Activated CD4-positive, alpha-beta T cell treated with anti-CD3 and anti-CD28 coated beads, Interleukin-2, amount 10 ng/mL, durations not matched to agents 24 days and 14 days (primary cell): ENCODE results near the gene SEMA7A. TPM values are rescaled to one million over a fixed set of nuclear protein-coding genes. Genes with fewer than 3 reads are reported as not detected.
A peak's percentile ranks its signal among the peaks of the same experiment; 100 is the strongest.

Experiments
- DNase-seq: peaks from one replicate; pipeline ENCODE4 v3.0.0; 2022
- H3K27ac Mint-ChIP-seq: one replicate; pipeline ENCODE4 v1.8.0; 2022; ENCODE audit warnings: mild to moderate bottlenecking, mixed read lengths
- H3K27me3 Mint-ChIP-seq: one replicate; pipeline ENCODE4 v1.8.0; 2022; ENCODE audit warnings: mixed read lengths
- H3K36me3 Mint-ChIP-seq: one replicate; pipeline ENCODE4 v1.8.0; 2022; ENCODE audit warnings: low read depth, mild to moderate bottlenecking, mixed read lengths
- H3K4me1 Mint-ChIP-seq: one replicate; pipeline ENCODE4 v1.8.0; 2021; ENCODE audit warnings: mixed read lengths
- H3K4me3 Mint-ChIP-seq: one replicate; pipeline ENCODE4 v1.8.0; 2022; ENCODE audit warnings: mild to moderate bottlenecking, moderate library complexity, mixed read lengths
- H3K9me3 Mint-ChIP-seq: one replicate; pipeline ENCODE4 v1.8.0; 2021; ENCODE audit warnings: mixed read lengths
- intact Hi-C: fragments of 100-400 bp; cut with micrococcal nuclease; formaldehyde crosslinking; loops from one replicate; pipeline ENCODE4 v1.15.1; 2023
- total RNA-seq: library from RNA; stranded (reverse); gene quantifications from 2 replicates; pipeline ENCODE4 v1.2.3, GENCODE V29; 2022

The SEMA7A gene
- total RNA-seq, 1 donor from 2014 or later = 89.6 TPM

GRCh38 chr15:74413350-74414080 is 20.2 kb downstream of the SEMA7A start:
- Mint-ChIP-seq H3K27ac (peak overlapping the region; percentile 45), H3K36me3 (peaks cover 72% of the 10 kb centered on the region), H3K4me1 (peaks cover 26% of the 10 kb centered on the region), H3K4me3 (no peak overlapping the region), H3K9me3 (no peaks in the 10 kb centered on the region), H3K27me3 (no peaks in the 10 kb centered on the region)
- intact Hi-C loops = no loop called here
- DNase-seq = no peak

DNA sequence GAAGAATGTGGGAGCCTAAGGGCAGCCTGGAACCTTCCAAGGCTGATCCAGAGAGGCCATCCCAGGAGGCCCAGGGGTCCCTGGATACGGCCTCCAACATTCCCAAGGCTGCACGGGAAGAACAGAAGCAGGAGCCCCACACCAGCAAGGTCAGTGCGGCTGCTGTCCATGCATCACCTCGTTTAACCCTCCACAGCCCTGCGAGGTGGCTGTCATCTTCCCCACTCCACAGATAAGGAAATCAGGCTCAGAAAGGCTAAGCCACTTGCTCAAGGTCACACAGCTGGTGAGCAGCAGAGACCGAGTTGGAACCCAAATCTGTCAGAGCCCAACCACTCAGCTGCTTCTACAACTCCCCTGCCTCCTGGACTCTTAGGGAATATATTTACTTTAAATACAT is 21.6 kb downstream of the SEMA7A start:
- no peaks in the 10 kb centered on the region for H3K27me3 Mint-ChIP-seq
- DNase-seq = no peak
- peaks cover 69% of the 10 kb centered on the region for H3K36me3 Mint-ChIP-seq
- no peak overlapping the region for H3K27ac Mint-ChIP-seq
- intact Hi-C loops = no loop called here
- no peaks in the 10 kb centered on the region for H3K9me3 Mint-ChIP-seq
- H3K4me1 Mint-ChIP-seq = peaks cover 28% of the 10 kb centered on the region
- no peak overlapping the region for H3K4me3 Mint-ChIP-seq

- H3K4me1 Mint-ChIP-seq = peaks cover 29% of the 10 kb centered on the region
- H3K27me3 Mint-ChIP-seq = no peaks in the 10 kb centered on the region
- H3K9me3 Mint-ChIP-seq = no peaks in the 10 kb centered on the region
- no peak overlapping the region for H3K4me3 Mint-ChIP-seq
- H3K36me3 Mint-ChIP-seq = peaks cover 64% of the 10 kb centered on the region
- intact Hi-C loops = no loop called here
- DNase-seq = no peak
- H3K27ac Mint-ChIP-seq = peak overlapping the region; percentile 20
These were observed 22.1 kb downstream of the SEMA7A start for GRCh38 chr15:74411686-74412085.

DNA sequence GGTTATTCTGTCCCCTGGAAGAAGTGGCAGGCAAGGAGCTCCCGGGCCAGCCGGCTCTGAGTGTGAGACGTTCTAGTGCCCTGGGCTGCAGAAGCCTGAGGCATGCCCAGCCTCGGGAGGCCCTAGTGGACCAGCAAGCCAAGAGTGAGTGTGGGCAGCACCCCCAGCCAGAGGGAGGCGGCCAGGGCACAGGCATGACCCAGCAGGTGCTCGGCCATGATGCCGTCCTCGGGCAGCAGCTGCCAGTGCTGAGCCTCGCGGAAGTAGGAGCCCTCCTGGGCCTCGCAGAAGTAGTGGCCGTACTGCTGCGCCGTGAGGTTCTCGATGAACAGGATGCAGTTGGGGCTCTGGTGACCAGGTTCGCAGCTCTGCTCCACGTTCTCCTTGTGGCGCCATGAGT is 23.3 kb downstream of the SEMA7A start:
- no peak for DNase-seq
- intact Hi-C loops = no loop called here
- Mint-ChIP-seq H3K4me1 (peaks cover 18% of the 10 kb centered on the region), H3K27me3 (no peaks in the 10 kb centered on the region), H3K4me3 (no peak overlapping the region), H3K27ac (no peak overlapping the region), H3K36me3 (peaks cover 59% of the 10 kb centered on the region), H3K9me3 (no peaks in the 10 kb centered on the region)

GRCh38 chr15:74409225-74409624 is 24.5 kb downstream of the SEMA7A start:
- H3K36me3 Mint-ChIP-seq = peaks cover 54% of the 10 kb centered on the region
- H3K4me3 Mint-ChIP-seq = no peak overlapping the region
- intact Hi-C loops = no loop called here
- peaks cover 19% of the 10 kb centered on the region for H3K4me1 Mint-ChIP-seq
- no peak for DNase-seq
- H3K27ac Mint-ChIP-seq = no peak overlapping the region
- H3K9me3 Mint-ChIP-seq = no peaks in the 10 kb centered on the region
- no peaks in the 10 kb centered on the region for H3K27me3 Mint-ChIP-seq

- intact Hi-C loops = no loop called here
- H3K9me3 Mint-ChIP-seq = no peaks in the 10 kb centered on the region
- no peak overlapping the region for H3K4me3 Mint-ChIP-seq
- DNase-seq = no peak
- peaks cover 20% of the 10 kb centered on the region for H3K4me1 Mint-ChIP-seq
- H3K36me3 Mint-ChIP-seq = peaks cover 52% of the 10 kb centered on the region
- H3K27me3 Mint-ChIP-seq = no peaks in the 10 kb centered on the region
- H3K27ac Mint-ChIP-seq = peak overlapping the region; percentile 61
These were observed 24.9 kb downstream of the SEMA7A start for GRCh38 chr15:74408815-74409214.

DNA sequence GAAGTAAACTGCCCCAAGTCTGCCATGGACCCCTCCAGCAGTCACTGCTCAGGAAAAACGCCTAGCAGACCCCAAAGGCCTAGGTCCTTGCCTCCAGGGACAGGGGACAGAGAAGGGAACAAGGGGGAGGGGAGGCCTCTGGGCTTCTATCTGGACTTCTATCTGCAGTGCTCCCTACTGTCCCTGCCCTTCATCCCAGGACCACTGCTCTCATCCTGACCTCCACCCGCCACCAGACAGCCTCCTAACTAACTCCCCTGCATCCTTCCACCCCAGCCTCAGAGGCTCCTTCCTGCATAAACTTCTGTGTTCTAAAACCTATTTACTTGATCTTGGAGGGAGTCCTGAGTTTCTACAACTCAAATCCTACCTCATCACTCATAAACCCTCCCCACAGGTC is 25.4 kb downstream of the SEMA7A start:
- Mint-ChIP-seq H3K4me3 (no peak overlapping the region), H3K27ac (peak overlapping the region; percentile 61), H3K27me3 (no peaks in the 10 kb centered on the region), H3K4me1 (peaks cover 24% of the 10 kb centered on the region), H3K9me3 (no peaks in the 10 kb centered on the region), H3K36me3 (peaks cover 52% of the 10 kb centered on the region)
- no peak for DNase-seq
- intact Hi-C loops = no loop called here

GRCh38 chr15:74406992-74407705 is 26.6 kb downstream of the SEMA7A start:
- intact Hi-C loops = no loop called here
- Mint-ChIP-seq H3K36me3 (peaks cover 41% of the 10 kb centered on the region), H3K27ac (peak overlapping the region; percentile 43), H3K9me3 (no peaks in the 10 kb centered on the region), H3K4me1 (peaks cover 36% of the 10 kb centered on the region), H3K27me3 (no peaks in the 10 kb centered on the region), H3K4me3 (no peak overlapping the region)
- DNase-seq = no peak

DNA sequence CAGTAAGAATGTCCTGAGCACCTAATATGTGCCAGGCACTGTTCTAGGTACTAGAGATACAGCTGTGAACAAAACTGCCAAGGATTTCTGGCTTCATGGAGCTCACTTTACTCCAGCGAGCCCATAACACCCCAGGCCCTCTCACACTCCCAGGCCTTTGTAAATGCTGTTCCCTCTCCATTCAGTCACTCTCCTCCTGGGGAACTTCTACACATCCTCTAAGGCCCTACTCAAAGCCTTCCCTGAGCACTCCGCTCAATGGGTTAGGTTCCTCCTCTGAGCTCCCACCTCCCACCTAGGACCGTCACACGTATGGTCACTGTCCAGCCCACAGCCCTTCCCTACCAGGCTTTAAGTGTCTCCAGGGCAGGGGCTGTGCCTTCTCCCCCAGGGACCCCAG is 27.2 kb downstream of the SEMA7A start:
- peaks cover 40% of the 10 kb centered on the region for H3K4me1 Mint-ChIP-seq
- peaks cover 36% of the 10 kb centered on the region for H3K36me3 Mint-ChIP-seq
- no peak for DNase-seq
- intact Hi-C loops = no loop called here
- no peak overlapping the region for H3K4me3 Mint-ChIP-seq
- H3K27me3 Mint-ChIP-seq = no peaks in the 10 kb centered on the region
- H3K27ac Mint-ChIP-seq = peak overlapping the region; percentile 0
- H3K9me3 Mint-ChIP-seq = no peaks in the 10 kb centered on the region

GRCh38 chr15:74405823-74406222 is 27.9 kb downstream of the SEMA7A start:
- intact Hi-C loops = no loop called here
- Mint-ChIP-seq H3K4me1 (peaks cover 47% of the 10 kb centered on the region), H3K27ac (peak overlapping the region; percentile 12), H3K4me3 (no peak overlapping the region), H3K27me3 (no peaks in the 10 kb centered on the region), H3K36me3 (peaks cover 32% of the 10 kb centered on the region), H3K9me3 (no peaks in the 10 kb centered on the region)
- DNase-seq = no peak

DNA sequence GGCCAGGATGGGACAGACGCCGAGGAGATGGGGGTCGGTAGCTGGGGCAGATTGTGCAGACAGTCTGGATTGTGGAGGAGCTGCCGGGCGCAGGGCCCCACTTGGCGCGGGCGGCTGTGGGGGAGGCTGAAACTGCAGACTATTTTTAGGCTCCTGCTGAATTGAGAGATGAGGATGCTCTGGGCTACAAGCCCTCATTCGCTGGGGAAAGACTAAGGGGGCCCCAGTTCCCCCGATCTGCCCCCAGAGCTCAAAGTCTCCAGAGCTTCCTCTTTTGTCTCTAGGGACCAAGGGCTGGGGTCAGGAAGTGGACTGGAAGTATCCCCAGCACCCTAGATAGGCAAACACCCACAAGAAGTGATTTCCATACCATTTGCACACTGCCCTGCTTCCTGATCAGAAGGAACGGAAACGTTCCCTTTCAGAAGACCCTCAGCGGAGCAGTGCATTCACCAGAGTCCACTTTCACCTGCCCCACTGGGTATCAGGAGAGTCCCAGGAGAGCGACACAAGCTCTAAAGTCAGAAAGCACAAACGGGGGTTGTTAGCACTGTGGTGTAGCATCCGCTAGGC is 29.7 kb downstream of the SEMA7A start:
- H3K4me1 Mint-ChIP-seq = peaks cover 63% of the 10 kb centered on the region
- H3K36me3 Mint-ChIP-seq = peaks cover 25% of the 10 kb centered on the region
- peak overlapping the region; percentile 20 for H3K4me3 Mint-ChIP-seq
- H3K9me3 Mint-ChIP-seq = no peaks in the 10 kb centered on the region
- peak overlapping the region; percentile 79 for H3K27ac Mint-ChIP-seq
- no peak for DNase-seq
- H3K27me3 Mint-ChIP-seq = no peaks in the 10 kb centered on the region
- intact Hi-C loops = loop anchor here (1.0 to 5.0 kb wide), 4 partner anchors 20 to 383 kb away; no protein-coding TSS in a partner anchor

GRCh38 chr15:74403588-74403919 is 30.2 kb downstream of the SEMA7A start:
- peak overlapping the region; percentile 79 for H3K27ac Mint-ChIP-seq
- no peaks in the 10 kb centered on the region for H3K27me3 Mint-ChIP-seq
- H3K4me3 Mint-ChIP-seq = peak overlapping the region; percentile 20
- no peaks in the 10 kb centered on the region for H3K9me3 Mint-ChIP-seq
- peaks cover 21% of the 10 kb centered on the region for H3K36me3 Mint-ChIP-seq
- DNase-seq = no peak
- intact Hi-C loops = loop anchor here (1.0 to 5.0 kb wide), 4 partner anchors 19 to 384 kb away; no protein-coding TSS in a partner anchor
- peaks cover 65% of the 10 kb centered on the region for H3K4me1 Mint-ChIP-seq

DNA sequence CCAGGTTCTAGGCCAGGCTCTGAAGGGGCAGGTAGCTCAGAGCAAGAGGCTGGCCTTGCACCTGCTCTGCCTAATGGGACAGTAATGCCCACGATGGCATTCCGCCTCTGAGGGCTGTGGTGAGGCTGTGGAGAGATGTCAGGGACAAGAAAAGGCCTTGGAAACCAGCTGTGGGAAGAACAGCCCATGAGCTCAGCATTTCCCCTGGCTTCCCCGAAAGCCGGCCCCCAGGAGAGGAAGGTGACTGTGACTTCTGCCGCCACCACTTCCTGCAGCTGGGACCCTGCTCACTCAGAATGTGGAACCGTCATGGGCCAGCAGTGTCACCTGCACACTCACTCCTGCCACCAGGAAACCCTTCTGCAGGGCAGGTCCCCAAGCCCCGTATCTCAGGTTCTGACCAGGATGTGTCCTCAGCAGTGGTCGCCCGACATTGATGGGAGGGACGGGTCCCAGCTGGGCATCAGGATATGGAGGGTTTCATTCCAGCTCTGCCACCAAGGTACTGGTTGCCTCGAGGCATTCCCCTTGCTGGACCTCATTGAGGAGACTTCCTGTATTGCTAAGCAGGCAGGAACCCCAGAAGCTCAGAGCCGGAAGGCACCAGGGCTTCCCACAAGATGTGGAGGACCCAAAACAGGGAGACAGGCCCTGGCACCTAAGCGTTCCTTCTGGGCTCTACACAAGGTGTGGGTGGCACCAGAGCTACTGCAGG is 30.7 kb downstream of the SEMA7A start:
- Mint-ChIP-seq H3K36me3 (peaks cover 16% of the 10 kb centered on the region), H3K4me3 (peak overlapping the region; percentile 20), H3K27me3 (no peaks in the 10 kb centered on the region), H3K9me3 (no peaks in the 10 kb centered on the region), H3K27ac (peak overlapping the region; percentile 79), H3K4me1 (peaks cover 67% of the 10 kb centered on the region)
- intact Hi-C loops = loop anchor here (1.0 to 5.0 kb wide), 4 partner anchors 19 to 384 kb away; no protein-coding TSS in a partner anchor
- peak; percentile 91 for DNase-seq
